GM12878 (cell line): ENCODE measurements around the gene GPR78. TPM values are rescaled to one million over a fixed set of nuclear protein-coding genes. Genes with fewer than 3 reads are reported as not detected.

Source experiments
- CBFB ChIP-seq: IDR thresholded peaks from 2 replicates; pipeline ENCODE4 v1.6.1; 2016; ENCODE audit warnings: antibody characterized with exemption, low read depth
- ESRRA ChIP-seq: IDR thresholded peaks from 2 replicates; pipeline ENCODE4 v1.6.1; 2012; ENCODE audit warnings: mild to moderate bottlenecking, low read length, improper control_type of control experiment
- ETV6 ChIP-seq, 2 experiments: fragments of 450-650 bp in 1 of 2; IDR thresholded peaks in 1 of 2; conservative IDR thresholded peaks in 1 of 2; 2 replicates each; pipeline ENCODE4 v1.6.1; 2014; ENCODE audit warnings: antibody characterized with exemption in 1 of 2, borderline replicate concordance in 1 of 2, low read depth in 1 of 2, mild to moderate bottlenecking in 1 of 2, moderate library complexity in 1 of 2
- HDAC2 ChIP-seq: fragments of 200-600 bp; sonication (generic); IDR thresholded peaks from 2 replicates; pipeline ENCODE4 v1.6.1; 2017
- IRF4 ChIP-seq: IDR thresholded peaks from 2 replicates; pipeline ENCODE4 v1.6.1; 2011; ENCODE audit warnings: low read depth, low read length
- MTA2 ChIP-seq: fragments of 450-650 bp; IDR thresholded peaks from 2 replicates; pipeline ENCODE4 v1.6.1; 2016; ENCODE audit warnings: low read depth, mild to moderate bottlenecking, moderate library complexity
- NR2F1 ChIP-seq: fragments of 450-650 bp; conservative IDR thresholded peaks from 2 replicates; pipeline ENCODE4 v1.6.1; 2017; ENCODE audit warnings: mild to moderate bottlenecking
- RBBP5 ChIP-seq: fragments of 200-600 bp; sonication (generic); conservative IDR thresholded peaks from 2 replicates; pipeline ENCODE4 v1.6.1; 2016
- RCOR1 ChIP-seq: conservative IDR thresholded peaks from 2 replicates; pipeline ENCODE4 v1.6.1; 2012; ENCODE audit warnings: low read depth, low read length, improper control_type of control experiment
- SUPT20H ChIP-seq: IDR thresholded peaks from 2 replicates; pipeline ENCODE4 v1.6.1; 2011; ENCODE audit warnings: low read depth, mild to moderate bottlenecking, low read length, moderate library complexity, borderline replicate concordance; ENCODE audit not compliant: control insufficient read depth
- SUZ12 ChIP-seq: fragments of 200-600 bp; sonication (generic); IDR thresholded peaks from one replicate; pipeline ENCODE4 v1.6.1; 2018; ENCODE audit warnings: antibody characterized with exemption, mild to moderate bottlenecking; ENCODE audit not compliant: unreplicated experiment
- ZNF207 ChIP-seq: fragments of 450-650 bp; IDR thresholded peaks from 2 replicates; pipeline ENCODE4 v1.6.1; 2014; ENCODE audit warnings: antibody characterized with exemption, mild to moderate bottlenecking, borderline replicate concordance
- polyA plus RNA-seq, 11 experiments: library from polyadenylated mRNA; depleted of rRNA in 4 of 11; unstranded in 6 of 11; stranded (reverse) in 5 of 11; fragments of >200 nt; fragmentation: Nextera tagmentation in 4 of 11; fragmentation: Illumina TruSeq in 1 of 11; extraction: Ambion mirVana in 4 of 11; extraction: Trizol in 1 of 11; gene quantifications; 1 replicate in 1 of 11; 2 replicates in 10 of 11; pipeline versions ENCODE4 v1.2.1 to v1.2.3, GENCODE V29; 2011 to 2016; ENCODE audit warnings: inconsistent platforms in 2 of 11, missing spikeins in 2 of 11, low read depth in 1 of 11
- total RNA-seq, 4 experiments: library from RNA; depleted of rRNA in 3 of 4; stranded (reverse); fragments of >200 nt in 3 of 4; fragmentation: Illumina TruSeq in 1 of 4; extraction: Trizol in 1 of 4; gene quantifications; 2 replicates each; pipeline versions ENCODE4 v1.2.1 to v1.2.3, GENCODE V29; 2013 to 2021
- TF ChIP-seq, protein P1 (sequence below): fragments of 450-650 bp; IDR thresholded peaks from 2 replicates; pipeline ENCODE4 v1.6.1; 2016; ENCODE audit warnings: mild to moderate bottlenecking
- TF ChIP-seq, protein P2 (sequence below): fragments of 450-650 bp; IDR thresholded peaks from 2 replicates; pipeline ENCODE4 v1.6.1; 2017; ENCODE audit warnings: low read depth, mild to moderate bottlenecking, moderate library complexity
- TF ChIP-seq, protein P3 (sequence below): fragments of 450-650 bp; IDR thresholded peaks from 2 replicates; pipeline ENCODE4 v1.6.1; 2018; ENCODE audit warnings: borderline replicate concordance, mild to moderate bottlenecking; ENCODE audit not compliant: partially characterized antibody
- TF ChIP-seq, protein P4 (sequence below): IDR thresholded peaks from 2 replicates; pipeline ENCODE4 v1.6.1; 2012; ENCODE audit warnings: low read depth, low read length, improper control_type of control experiment
- TF ChIP-seq, protein P5 (sequence below): fragments of 450-650 bp; IDR thresholded peaks from 2 replicates; pipeline ENCODE4 v1.6.1; 2017; ENCODE audit warnings: mild to moderate bottlenecking, moderate library complexity

Gene GPR78
- total and polyA plus RNA-seq, 10 of the 15 experiments (the other 5 are each of a cell fraction or from before 2014, with no cell fraction given) = 0.03 TPM; not detected in 9

DNA sequence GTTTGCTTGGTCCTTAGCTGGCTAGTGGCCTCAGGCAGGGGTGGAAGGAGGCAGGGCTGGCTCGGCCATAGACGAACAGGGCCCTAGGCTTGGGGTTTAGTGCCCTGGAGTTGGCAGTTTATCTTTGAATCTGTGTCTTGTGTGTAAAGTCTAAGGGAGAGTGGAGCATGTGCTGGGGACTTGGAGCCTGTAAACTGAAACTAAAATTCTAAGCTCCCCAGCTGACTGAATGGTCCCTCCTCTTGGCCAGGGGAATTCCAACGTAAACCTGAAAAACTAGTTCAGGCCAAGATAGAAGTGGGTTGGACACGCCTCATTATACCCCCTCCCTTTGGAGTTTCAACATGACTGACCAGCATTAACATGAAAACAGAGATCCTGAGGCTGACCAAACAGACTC lies 46.1 kb upstream of the GPR78 start (continued):
- TF ChIP-seq SUZ12 = no peak
- TF ChIP-seq SUPT20H = no peak
- no peak for TF ChIP-seq MTA2
- TF ChIP-seq RCOR1 = no peak
- TF ChIP-seq RBBP5 = no peak
- TF ChIP-seq, protein P1, sequence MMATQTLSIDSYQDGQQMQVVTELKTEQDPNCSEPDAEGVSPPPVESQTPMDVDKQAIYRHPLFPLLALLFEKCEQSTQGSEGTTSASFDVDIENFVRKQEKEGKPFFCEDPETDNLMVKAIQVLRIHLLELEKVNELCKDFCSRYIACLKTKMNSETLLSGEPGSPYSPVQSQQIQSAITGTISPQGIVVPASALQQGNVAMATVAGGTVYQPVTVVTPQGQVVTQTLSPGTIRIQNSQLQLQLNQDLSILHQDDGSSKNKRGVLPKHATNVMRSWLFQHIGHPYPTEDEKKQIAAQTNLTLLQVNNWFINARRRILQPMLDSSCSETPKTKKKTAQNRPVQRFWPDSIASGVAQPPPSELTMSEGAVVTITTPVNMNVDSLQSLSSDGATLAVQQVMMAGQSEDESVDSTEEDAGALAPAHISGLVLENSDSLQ = 0 out of 2 replicates have a peak, but pooled peaks have one; percentile 8
- peak; percentile 27; the same call in 1 of the 2 replicates for TF ChIP-seq IRF4
- TF ChIP-seq, protein P2, sequence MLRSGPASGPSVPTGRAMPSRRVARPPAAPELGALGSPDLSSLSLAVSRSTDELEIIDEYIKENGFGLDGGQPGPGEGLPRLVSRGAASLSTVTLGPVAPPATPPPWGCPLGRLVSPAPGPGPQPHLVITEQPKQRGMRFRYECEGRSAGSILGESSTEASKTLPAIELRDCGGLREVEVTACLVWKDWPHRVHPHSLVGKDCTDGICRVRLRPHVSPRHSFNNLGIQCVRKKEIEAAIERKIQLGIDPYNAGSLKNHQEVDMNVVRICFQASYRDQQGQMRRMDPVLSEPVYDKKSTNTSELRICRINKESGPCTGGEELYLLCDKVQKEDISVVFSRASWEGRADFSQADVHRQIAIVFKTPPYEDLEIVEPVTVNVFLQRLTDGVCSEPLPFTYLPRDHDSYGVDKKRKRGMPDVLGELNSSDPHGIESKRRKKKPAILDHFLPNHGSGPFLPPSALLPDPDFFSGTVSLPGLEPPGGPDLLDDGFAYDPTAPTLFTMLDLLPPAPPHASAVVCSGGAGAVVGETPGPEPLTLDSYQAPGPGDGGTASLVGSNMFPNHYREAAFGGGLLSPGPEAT = peak; percentile 66
- no peak for TF ChIP-seq ETV6 (conservative IDR thresholded peaks at IDR 0.05 in 1 of 2, IDR thresholded peaks at IDR 0.05 in 1 of 2; ENCODE audit: borderline replicate concordance in 1 of 2, low read depth in 1 of 2)
- no peak for TF ChIP-seq ZNF207
- TF ChIP-seq CBFB = no peak
- TF ChIP-seq ESRRA = no peak
- TF ChIP-seq, protein P3, sequence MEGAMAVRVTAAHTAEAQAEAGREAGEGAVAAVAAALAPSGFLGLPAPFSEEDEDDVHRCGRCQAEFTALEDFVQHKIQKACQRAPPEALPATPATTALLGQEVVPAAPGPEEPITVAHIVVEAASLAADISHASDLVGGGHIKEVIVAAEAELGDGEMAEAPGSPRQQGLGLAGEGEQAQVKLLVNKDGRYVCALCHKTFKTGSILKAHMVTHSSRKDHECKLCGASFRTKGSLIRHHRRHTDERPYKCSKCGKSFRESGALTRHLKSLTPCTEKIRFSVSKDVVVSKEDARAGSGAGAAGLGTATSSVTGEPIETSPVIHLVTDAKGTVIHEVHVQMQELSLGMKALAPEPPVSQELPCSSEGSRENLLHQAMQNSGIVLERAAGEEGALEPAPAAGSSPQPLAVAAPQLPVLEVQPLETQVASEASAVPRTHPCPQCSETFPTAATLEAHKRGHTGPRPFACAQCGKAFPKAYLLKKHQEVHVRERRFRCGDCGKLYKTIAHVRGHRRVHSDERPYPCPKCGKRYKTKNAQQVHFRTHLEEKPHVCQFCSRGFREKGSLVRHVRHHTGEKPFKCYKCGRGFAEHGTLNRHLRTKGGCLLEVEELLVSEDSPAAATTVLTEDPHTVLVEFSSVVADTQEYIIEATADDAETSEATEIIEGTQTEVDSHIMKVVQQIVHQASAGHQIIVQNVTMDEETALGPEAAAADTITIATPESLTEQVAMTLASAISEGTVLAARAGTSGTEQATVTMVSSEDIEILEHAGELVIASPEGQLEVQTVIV = no peak
- TF ChIP-seq, protein P4, sequence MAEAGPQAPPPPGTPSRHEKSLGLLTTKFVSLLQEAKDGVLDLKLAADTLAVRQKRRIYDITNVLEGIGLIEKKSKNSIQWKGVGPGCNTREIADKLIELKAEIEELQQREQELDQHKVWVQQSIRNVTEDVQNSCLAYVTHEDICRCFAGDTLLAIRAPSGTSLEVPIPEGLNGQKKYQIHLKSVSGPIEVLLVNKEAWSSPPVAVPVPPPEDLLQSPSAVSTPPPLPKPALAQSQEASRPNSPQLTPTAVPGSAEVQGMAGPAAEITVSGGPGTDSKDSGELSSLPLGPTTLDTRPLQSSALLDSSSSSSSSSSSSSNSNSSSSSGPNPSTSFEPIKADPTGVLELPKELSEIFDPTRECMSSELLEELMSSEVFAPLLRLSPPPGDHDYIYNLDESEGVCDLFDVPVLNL = no peak
- no peak for TF ChIP-seq NR2F1
- no peak for TF ChIP-seq HDAC2
- TF ChIP-seq, protein P5, sequence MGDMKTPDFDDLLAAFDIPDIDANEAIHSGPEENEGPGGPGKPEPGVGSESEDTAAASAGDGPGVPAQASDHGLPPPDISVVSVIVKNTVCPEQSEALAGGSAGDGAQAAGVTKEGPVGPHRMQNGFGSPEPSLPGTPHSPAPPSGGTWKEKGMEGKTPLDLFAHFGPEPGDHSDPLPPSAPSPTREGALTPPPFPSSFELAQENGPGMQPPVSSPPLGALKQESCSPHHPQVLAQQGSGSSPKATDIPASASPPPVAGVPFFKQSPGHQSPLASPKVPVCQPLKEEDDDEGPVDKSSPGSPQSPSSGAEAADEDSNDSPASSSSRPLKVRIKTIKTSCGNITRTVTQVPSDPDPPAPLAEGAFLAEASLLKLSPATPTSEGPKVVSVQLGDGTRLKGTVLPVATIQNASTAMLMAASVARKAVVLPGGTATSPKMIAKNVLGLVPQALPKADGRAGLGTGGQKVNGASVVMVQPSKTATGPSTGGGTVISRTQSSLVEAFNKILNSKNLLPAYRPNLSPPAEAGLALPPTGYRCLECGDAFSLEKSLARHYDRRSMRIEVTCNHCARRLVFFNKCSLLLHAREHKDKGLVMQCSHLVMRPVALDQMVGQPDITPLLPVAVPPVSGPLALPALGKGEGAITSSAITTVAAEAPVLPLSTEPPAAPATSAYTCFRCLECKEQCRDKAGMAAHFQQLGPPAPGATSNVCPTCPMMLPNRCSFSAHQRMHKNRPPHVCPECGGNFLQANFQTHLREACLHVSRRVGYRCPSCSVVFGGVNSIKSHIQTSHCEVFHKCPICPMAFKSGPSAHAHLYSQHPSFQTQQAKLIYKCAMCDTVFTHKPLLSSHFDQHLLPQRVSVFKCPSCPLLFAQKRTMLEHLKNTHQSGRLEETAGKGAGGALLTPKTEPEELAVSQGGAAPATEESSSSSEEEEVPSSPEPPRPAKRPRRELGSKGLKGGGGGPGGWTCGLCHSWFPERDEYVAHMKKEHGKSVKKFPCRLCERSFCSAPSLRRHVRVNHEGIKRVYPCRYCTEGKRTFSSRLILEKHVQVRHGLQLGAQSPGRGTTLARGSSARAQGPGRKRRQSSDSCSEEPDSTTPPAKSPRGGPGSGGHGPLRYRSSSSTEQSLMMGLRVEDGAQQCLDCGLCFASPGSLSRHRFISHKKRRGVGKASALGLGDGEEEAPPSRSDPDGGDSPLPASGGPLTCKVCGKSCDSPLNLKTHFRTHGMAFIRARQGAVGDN = no peak; the same call in 1 of the 2 replicates
